HG03280 (cell line): ENCODE measurements around the gene CASQ1.

Experiments
- ATAC-seq: cut with Tn5 transposase; IDR thresholded peaks from one replicate; pipeline ENCODE4 v1.9.1; 2021; ENCODE audit warnings: mild to moderate bottlenecking, moderate library complexity; ENCODE audit not compliant: unreplicated experiment

Gene CASQ1

GRCh38 chr1:160224606-160225005, 34.2 kb downstream of the CASQ1 start:
- ATAC-seq: no peak

GRCh38 chr1:160225345-160225744, 35.0 kb downstream of the CASQ1 start:
- no peak for ATAC-seq

GRCh38 chr1:160226623-160227022, 36.2 kb downstream of the CASQ1 start:
- ATAC-seq: no peak

DNA sequence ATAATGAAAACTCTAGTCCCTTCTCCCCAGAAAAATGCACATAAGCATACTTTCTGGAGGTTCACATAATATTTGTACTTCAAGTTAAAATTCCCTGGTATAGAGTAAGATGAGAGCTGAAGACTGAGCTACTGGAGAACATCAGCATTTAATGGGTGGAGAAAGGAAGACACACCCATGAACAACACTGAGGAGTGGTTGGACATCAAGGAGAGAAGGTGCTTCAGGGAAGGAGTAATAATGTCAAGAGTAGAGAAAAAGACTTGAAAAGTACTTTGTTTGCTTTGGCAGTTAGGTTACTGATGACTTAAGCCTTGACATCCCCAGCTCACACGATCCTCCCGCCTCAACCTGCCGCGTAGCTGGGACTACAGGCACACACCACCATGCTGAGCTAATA, 36.7 kb downstream of the CASQ1 start:
- ATAC-seq: no peak

- ATAC-seq: no peak
Observed at GRCh38 chr1:160227561-160227960, 37.2 kb downstream of the CASQ1 start.

DNA sequence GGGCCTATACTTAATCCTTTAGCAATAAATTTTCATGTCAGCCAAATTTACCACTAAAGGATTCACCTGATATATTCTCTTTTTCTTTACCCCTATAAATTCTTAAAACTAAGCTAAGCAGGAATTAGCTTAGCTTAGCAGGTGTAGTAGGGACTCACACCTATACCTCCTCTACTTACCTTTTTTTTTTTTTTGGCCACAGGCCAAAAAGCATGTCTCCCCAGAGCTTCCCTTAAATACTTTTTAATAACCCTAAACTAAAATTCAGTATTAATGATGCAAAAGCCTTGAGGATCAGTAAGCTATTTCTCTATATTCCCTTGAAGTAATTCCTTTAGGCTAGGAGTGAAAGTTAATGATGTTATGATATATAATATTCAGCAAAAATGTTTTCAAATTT, 38.1 kb downstream of the CASQ1 start:
- no peak for ATAC-seq

- no peak for ATAC-seq
Observed at GRCh38 chr1:160232911-160233310, 42.5 kb downstream of the CASQ1 start.

- ATAC-seq: no peak
Observed at GRCh38 chr1:160236806-160237205, 46.4 kb downstream of the CASQ1 start.

GRCh38 chr1:160237558-160237957, 47.2 kb downstream of the CASQ1 start:
- ATAC-seq: no peak

DNA sequence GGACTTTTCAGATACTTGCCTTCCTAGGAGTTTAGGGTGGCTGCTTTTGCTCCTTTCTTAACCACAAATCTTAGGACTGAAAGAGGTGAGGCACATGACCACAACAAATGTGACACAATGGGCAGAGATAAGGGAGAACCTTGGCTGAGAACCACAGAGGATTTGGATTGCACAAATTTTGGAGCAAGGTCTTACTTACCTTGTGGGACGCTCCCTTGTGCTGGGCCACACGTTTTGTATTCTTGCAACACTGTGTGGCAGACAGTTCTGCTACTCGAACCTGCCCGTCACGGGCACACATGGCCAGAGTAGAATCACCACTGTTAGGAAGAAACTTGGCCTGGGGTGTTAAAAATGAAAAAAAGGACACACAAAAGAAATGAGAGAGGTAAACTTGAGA, 48.0 kb downstream of the CASQ1 start:
- ATAC-seq: no peak

DNA sequence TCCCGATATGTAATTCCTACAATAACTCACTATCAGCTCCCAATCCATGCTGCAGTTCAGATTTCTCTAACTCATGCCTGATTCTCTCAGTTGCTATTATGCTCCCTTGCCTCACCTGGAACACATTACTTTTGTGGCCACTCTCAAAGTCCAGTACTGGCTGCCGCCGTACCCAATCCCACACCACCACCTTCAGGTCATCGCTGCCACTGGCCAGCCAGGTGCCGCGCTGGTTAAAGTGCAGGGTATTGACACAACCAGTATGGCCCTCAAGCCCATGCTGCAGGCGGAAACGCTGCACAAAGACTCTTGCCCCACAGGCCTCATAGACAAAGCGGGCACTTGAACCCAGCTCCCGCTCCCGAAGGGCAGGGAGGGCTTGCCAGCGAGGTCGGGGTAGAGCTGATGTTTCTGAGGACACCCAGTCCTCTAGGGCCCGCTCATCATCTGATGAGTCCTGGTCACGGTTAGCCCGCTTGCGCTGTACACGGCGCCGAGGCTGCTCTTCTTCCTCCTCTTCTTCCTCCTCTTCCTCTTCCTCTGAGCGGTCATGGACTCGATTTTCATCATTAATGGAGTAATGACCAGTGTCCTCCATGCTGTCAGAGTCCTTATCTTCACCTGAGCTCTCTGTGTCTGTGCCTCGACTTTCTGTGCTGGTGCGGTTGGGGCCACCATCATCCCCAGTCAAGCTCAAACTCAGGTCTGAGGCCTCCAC, 49.4 kb downstream of the CASQ1 start:
- no peak for ATAC-seq

- ATAC-seq: no peak
Observed at GRCh38 chr1:160243767-160244166, 53.4 kb downstream of the CASQ1 start.

- ATAC-seq: no peak
Observed at GRCh38 chr1:160244209-160244608, 53.8 kb downstream of the CASQ1 start.

GRCh38 chr1:160245434-160245833, 55.1 kb downstream of the CASQ1 start:
- no peak for ATAC-seq

GRCh38 chr1:160247053-160247452, 56.7 kb downstream of the CASQ1 start:
- ATAC-seq: no peak

DNA sequence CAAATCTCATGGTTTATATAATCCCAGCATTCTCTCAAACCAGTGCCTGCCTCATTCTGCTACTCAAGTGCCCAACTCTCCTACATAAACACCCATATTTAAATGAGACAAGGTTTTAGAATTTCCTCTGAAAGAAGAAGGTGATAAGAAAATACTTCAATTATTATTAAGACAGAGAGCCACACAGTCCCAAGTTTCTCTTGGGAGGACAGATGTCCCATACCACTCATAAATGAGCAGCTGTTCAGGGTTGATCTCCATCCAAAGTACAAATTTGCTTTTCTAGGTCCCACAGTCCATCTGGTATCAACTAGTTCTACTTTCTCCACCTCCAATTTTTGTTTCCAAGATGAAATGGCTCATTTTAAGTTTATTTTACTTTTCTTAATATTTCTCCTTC, 60.6 kb downstream of the CASQ1 start:
- no peak for ATAC-seq
